Fibroblast of skin of abdomen (primary cell): ENCODE measurements around the gene UQCC2.

ENCODE experiments used
- DNase-seq: peaks from one replicate; pipeline ENCODE4 v3.0.0-alpha.2; 2013

Gene UQCC2

GRCh38 chr6:33744001-33744848 lies 32.7 kb upstream of the UQCC2 start:
- DNase-seq, result peak; percentile 69

DNA sequence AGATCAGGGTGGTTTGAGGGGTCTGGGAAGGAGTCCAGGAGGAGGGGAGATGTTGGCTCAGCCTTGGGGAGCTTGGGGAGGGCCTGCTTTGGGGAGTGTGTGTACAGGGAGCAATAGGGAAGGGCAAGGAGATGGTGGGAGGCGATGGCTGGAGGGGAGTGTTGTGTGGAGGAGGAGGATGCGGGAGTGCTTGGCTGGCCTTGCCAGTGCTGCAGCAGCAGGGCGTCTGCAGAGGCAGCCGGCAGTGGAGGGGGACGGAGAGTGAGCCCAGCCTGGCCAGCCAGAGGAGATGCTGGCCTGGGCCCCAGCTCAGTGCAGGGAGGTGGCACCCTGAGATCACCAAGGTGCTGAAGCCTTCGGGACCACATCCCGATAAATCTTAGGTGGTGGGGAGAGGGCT lies 31.3 kb upstream of the UQCC2 start:
- DNase-seq, result no peak

DNA sequence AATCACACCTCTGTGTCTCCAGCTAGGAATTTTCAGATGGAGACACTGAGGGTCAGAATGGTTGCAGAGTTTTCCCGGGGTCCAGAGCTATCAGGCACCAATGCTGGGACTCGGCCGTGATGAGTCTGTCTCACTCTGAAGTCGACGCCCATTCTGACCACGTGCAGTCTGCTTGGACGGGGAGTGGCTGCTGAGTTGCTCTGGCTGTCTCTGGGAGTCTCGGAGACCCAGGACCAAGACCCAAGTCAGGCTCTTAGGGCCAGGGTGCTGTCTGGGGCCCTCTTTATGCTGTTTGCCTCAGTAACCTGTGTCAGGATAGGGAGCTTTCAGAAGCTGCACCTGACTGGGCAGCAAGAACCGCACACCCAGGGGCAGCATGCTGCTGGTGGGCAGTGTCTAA lies 30.6 kb upstream of the UQCC2 start:
- no peak for DNase-seq

DNA sequence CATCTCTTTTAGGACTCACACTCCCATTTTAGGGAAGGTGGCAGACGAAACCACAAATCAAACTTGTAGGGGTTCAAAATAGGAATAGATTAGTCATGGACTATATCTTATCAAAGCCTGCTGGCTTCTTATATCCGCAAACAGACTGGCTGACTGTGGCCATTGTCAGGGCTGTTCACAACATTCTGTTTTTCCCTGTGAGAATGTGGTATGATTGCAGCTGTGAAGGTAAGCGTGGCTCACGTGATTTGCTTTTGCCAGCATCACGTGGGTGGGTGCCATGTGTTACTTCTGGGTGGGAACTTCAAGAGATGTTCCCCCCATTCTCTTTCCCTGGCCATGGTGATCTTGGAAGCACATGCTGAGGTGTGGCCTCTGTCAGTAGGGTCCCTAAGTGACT lies 29.3 kb upstream of the UQCC2 start:
- DNase-seq, result no peak

- no peak for DNase-seq
These were observed 28.7 kb upstream of the UQCC2 start for GRCh38 chr6:33740204-33740608.

GRCh38 chr6:33739571-33739970 lies 28.1 kb upstream of the UQCC2 start:
- no peak for DNase-seq

DNA sequence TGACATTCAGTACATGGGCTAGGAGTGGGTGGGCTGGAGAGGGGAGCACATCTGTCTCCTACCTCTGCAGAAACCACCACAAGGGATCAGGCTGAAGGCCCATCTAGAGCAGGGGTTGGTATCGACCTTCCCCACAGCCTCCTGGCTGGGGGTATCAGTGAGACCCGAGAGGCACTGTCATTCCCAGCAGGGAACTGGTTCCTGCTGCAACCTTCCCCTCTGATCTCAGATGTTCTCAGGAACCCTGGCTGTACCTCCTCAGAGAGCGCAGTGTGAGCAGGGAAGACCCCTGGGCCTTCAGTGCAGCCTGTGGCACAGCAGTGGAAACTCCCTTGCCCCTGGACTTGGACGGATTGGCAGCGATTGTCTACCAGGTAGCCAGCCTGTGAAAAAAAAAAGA lies 27.4 kb upstream of the UQCC2 start:
- no peak for DNase-seq

DNA sequence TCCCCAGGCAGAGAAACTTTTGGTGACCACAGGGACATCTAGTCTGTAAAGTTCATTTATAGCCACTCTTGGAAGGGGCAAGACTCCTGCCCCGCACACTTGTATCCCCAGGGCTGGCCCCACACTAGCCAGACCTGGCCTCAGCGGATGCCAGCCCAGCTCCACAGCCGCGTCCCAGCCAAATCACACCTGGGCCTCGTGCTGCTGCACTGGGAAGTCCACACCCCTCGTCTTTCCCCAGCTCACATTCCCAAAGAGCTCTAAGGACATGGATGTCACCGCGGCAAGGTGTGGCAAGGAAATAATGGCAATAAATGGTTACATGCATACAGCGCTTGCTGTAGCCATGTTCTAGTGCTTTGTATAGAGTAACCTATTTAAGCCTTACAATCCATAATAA lies 26.7 kb upstream of the UQCC2 start:
- DNase-seq, result no peak

DNA sequence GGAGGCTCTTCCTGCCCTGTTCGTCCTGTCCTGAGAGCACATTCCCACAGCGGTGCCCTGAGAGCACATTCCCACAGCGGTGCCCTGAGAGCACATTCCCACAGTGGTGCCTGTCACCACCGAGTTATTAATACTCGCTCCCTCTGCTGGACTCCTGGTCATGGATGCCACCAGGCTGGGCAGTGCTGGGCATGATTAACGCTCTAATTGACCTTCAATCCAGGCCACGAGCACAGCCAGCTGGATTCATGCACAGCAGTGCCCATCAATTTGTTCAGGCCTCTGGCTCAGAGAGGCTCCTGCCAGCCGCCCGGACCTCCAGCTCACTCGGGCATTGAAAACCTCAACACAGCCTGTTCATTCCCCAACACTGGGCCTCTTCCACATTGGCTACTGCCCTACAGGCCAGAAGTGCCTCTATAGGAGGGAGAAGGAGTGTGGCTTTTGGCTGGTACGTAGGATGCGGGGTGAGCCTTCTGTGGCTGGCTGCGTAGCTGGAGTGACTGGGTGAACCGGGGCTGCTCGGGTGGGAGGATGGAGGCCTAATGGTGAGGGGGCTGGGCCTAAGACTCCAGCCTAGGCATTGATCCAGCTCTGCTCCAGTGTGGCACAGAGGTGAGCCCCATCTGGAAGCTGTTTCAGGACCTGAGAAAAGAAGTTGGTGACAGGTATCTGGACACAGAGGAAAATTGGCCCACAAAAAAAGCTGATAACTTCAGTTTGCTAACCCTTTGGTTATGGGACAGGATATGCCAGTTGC lies 25.9 kb upstream of the UQCC2 start:
- no peak for DNase-seq

DNA sequence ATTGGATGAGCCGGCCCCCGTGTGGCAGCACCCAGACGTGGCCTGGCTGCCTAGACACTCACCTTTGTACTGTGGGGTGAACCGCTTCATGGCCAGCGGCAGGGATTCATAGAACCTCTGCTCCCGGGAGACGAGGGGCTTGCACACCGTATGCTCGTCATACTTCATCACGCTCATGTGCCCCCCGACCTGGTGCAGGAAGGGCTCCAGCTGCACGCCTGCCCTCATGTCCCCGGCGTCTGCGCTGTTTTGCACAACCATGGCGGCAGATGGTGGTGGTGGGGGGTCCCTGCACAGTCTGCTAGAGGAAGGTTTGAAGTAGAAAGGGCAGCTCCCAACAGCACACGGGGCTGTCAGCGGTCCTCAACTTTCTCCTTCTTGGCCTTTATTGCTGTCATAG lies 23.7 kb upstream of the UQCC2 start:
- DNase-seq, result no peak

GRCh38 chr6:33733709-33734007 lies 22.2 kb upstream of the UQCC2 start:
- no peak for DNase-seq

DNA sequence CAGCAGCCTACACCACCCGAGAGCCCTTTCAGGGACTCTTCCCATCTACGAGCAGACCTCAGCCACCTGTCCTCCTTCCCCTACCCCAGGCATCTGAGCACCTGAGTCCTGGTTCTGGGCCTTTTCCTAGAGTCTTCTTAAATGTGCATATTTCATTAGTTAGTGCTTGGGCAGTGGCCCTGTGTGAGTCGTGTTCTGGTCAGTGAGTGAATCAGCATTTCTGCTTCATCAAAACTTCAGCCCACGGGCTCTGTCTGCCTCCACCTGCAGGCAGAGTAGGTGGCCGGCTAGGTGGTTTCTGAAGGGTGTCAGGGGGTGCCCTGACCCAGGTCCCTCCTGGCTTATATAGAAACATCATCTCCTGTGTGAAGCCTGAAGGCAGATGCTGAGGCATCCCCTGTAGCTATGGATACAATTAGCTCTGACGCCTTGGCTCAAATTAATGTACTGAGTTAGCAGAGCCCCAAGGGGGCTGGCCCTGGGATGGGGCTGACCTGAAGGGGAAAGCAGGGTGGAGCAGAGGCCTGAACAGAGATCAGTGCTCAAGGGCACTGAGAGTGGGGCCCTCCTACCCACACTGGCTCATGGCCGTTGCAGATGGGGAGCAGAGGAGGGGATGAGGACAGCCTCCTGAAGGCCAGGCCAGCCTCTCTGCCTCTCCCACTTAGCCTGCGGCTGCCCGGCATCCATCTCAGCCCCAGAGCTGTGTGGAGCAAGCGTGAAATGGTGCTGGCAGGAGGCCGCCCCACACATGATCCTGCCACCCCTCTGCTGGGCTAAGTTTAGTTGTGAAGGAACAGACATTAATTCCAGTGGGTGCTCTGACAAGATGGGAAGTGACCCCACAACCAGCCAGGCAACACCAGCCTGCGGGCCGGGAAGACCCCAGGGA lies 21.6 kb upstream of the UQCC2 start:
- DNase-seq, result peak; percentile 21

DNA sequence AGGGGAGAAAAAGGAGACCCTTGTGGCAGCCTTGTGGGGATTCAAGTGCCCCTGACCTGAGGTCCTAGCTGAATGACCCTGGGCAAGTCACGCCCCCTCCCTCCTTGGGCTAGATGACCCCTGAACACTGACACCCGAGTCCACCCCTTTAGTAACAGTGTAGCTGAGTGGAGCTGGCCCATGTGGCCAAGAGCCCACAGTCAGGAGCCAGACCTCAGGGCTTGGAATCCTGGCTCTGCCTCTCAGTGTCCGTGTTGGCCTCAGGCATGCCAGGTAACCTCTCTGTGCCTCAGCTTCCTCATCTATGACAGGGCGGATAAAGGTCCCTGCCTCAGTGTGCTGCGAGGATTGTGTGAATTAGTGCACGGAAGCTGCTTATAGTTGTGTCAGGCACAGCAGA lies 20.9 kb upstream of the UQCC2 start:
- DNase-seq, result no peak

- no peak for DNase-seq
These were observed 20.3 kb upstream of the UQCC2 start for GRCh38 chr6:33731751-33732282.

- DNase-seq, result no peak
These were observed 19.5 kb upstream of the UQCC2 start for GRCh38 chr6:33731035-33731434.

DNA sequence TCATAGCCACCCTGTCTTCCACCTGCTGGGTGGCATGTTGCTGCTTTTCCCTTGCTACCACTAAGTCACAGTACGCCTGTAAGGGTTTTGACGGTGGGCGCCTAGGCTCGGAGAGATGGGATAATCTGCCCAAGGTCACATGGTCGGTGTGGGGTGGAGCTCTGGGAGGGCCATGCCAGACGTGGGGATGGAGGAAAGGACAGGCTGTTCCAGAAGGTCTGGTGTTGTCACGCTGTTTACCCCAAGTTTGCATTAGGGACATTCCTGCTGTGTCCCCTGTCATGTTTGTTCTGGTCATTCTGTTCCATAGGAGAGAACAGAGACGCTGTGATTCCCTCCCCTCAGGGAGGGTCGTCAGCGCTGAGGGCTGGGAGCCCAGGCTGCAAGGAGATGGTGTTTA lies 19.1 kb upstream of the UQCC2 start:
- DNase-seq, result no peak

- no peak for DNase-seq
These were observed 17.6 kb upstream of the UQCC2 start for GRCh38 chr6:33729059-33729458.

DNA sequence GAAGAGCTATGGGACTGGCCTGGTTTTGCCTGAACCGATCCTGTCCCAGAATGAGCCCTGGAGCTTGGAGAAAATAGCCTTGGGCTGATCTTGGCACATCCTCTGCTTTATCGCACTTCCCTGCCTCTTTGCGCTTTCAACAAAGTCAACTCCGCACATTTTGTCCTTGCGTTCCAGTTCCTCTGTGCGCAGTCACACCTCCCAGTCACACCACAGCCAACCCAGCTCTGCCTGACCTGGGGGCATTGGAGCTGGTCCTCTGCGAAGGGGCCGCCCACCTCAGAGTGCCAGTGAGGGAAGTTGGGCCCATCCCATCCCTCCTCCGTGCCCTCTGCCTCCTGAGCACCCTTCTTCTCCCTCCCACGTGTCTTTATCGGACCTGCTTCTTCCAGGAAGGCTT lies 16.9 kb upstream of the UQCC2 start:
- DNase-seq, result no peak

GRCh38 chr6:33727932-33728331 lies 16.4 kb upstream of the UQCC2 start:
- DNase-seq, result no peak

- no peak for DNase-seq
These were observed 15.6 kb upstream of the UQCC2 start for GRCh38 chr6:33727126-33727525.

GRCh38 chr6:33726696-33727095 lies 15.2 kb upstream of the UQCC2 start:
- no peak for DNase-seq

DNA sequence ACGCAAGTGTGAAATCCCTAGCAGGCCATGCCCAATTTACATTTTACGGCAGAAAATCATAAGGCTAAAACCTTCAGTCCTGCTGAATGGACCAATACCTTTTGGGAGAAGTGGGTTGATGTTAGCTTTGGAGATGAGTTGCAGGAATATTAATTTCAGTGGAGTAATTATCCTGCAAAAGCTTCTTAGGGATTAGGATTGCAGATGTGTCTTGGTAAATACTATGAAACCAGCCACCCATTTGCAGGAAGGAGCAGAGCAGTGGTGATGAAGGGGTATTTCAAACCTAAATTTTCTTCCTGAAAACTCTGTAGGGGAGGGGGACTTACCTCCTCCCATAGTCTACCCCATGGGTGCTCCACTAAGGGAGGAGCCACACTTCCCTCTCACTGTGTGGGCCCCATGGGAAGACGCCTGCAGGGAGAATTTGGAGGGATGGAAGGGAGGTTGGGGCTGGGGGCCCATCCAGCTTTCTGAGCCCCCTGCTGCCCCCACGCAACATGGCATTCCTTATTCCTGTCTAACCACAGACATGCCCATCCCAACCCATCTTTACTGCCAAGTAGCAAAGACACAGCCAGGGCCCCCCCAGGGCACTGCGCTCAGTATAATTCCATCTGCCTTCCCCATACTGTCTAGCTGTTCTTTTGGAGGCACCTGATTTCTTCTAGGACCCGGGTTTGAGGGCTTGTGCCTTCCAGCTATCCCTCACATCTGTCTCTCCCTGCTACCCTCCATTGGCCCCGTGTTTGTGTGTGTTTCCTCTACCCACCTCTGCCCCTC lies 14.6 kb upstream of the UQCC2 start:
- no peak for DNase-seq
